ENCODE measurements around the gene CACNA1G.

Gene CACNA1G

DNA sequence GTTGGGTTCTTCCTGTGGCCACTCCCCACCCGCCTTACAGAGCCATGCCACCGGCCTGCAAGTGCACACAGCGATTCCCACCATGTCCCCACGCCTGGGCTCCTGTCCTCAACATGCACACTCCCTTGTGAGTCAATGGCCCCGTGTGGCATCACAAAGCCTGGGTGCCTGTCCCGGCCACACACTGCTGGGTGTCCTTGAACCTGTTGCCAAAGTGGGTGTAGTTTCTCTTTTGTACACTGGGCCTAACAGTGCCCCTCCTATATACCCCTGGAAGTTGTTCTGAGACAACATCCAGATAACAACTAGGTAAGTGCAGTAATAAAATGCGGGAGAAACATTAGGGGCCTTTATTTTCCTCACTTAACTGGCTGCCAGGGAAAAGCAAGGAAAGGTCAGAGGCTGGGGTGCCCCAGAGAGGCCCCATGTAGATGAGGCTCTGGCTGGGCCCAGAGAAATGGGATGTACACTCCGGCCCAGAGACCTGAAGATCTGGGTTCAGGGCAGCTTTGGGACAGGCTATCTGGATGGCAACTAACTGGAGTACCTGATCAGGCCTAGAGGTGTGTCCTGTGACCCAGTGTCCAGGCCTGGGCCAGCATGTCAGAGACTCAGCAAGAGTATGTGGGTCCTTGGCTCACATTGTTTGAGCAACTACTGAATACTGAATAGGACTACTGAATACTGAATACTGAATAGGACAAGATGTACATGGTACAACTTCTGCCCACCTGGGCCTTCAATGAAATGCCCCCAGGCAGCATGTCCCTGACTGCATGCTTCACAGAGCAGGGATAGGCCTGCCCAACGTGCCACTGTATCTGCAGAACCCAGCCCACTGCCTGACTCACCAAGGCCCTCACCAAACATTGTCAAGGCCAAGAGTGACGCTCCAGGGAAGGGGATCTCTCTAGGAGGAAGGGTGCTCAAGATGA, 82.5 kb downstream of the CACNA1G start:
- no peak for TF ChIP-seq Cebpa-rat (IDR thresholded peaks at IDR 0.05)
- H3K27ac ChIP-seq, result no peak overlapping the region
- no peaks in the 10 kb centered on the region for H4K20me1 ChIP-seq
- peaks cover 35% of the 10 kb centered on the region for H3K4me1 ChIP-seq
- no peak overlapping the region for H3K9ac ChIP-seq
- no peaks in the 10 kb centered on the region; the same call in 1 of the 2 replicates for H3K27me3 ChIP-seq
- no peaks in the 10 kb centered on the region for H3K9me3 ChIP-seq
- H3K4me2 ChIP-seq, result no peak overlapping the region
- H3K36me3 ChIP-seq, result no peaks in the 10 kb centered on the region
- no peak overlapping the region for H3K4me3 ChIP-seq

- H3K27ac ChIP-seq, result no peak overlapping the region
- no peaks in the 10 kb centered on the region for H4K20me1 ChIP-seq
- H3K4me1 ChIP-seq, result peaks cover 4% of the 10 kb centered on the region
Observed at GRCh38 chr17:50645748-50646682, 85.5 kb downstream of the CACNA1G start.

DNA sequence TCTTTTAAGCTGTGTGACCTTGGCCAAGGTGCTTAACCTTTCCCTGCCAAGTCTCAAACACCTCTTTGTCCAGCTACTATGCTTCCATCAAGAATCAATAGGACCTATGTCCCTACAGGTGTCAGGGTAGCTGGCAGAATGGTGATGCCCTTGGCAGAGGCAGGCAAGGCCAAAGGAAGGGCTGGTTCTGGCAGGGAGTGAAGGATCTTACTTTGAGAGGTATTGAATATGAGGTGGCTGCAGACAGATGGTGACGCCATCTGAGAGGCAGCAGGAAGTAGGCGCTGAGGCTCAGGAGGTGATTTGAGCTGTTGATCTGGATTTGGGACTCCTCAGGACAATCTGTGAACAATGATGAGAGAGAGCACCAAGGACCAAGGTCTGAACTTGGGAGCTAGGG, 86.7 kb downstream of the CACNA1G start:
- Histone ChIP-seq H3K36me3 (no peaks in the 10 kb centered on the region), H3K9me3 (no peaks in the 10 kb centered on the region), H3K4me1 (no peaks in the 10 kb centered on the region), H3K4me3 (no peak overlapping the region), H3K9ac (no peak overlapping the region), H4K20me1 (no peaks in the 10 kb centered on the region), H3K27me3 (no peaks in the 10 kb centered on the region), H3K4me2 (no peak overlapping the region), H3K27ac (no peak overlapping the region)
- TF ChIP-seq Cebpa-rat (IDR thresholded peaks at IDR 0.05), result no peak

More at GRCh38 chr17:50645748-50646682, 85.5 kb downstream of the CACNA1G start:
- no peak for TF ChIP-seq Cebpa-rat (IDR thresholded peaks at IDR 0.05)
- no peaks in the 10 kb centered on the region for H3K27me3 ChIP-seq
- no peak overlapping the region for H3K4me2 ChIP-seq
- no peak overlapping the region for H3K9ac ChIP-seq
- no peaks in the 10 kb centered on the region for H3K36me3 ChIP-seq
- H3K9me3 ChIP-seq, result no peaks in the 10 kb centered on the region
- H3K4me3 ChIP-seq, result no peak overlapping the region

DNA sequence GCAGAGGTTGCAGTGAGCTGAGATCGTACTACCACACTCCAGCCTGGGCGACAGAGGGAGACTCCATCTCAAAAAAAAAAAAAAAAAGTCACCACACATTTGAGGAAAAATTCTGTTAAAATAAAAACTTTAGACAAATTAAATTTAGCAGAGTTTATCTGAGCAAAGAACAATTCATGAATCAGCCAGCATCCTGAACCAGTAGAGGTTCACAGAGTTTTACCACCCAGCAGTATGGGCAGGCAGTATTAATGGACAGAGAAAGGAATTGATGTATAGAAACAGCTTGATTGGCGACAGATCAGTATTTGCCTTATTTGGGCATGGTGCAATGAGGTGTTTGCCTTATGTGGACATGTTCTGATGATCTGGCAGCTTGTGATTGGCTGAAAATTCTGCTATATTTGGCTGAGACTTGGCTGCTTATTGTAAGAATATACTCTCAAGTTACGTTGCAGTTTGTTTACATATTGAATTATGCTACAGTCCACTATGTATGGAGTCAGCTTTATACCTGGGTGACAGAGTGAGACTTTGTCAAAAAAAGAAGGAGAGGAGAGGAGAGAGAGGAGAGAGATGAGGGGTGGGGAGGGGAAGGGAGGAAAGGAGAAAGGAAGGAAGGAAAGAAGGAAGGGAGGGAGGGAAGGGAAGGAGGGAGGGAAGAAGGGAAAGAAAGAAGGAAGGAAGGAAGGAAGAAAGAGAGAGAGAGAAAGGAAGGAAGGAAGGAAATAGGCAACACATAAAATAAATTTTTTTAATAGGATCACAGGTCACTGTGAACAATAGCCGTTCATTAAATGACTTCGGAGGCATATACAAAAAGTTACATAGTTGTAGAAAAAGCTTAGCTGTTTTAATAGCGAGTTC, 88.8 kb downstream of the CACNA1G start:
- H3K36me3 ChIP-seq, result no peaks in the 10 kb centered on the region
- no peak overlapping the region for H3K4me2 ChIP-seq
- no peaks in the 10 kb centered on the region for H3K4me1 ChIP-seq
- no peaks in the 10 kb centered on the region for H3K27me3 ChIP-seq
- no peaks in the 10 kb centered on the region for H4K20me1 ChIP-seq
- no peak overlapping the region for H3K4me3 ChIP-seq
- H3K9ac ChIP-seq, result no peak overlapping the region
- no peak for TF ChIP-seq Cebpa-rat (IDR thresholded peaks at IDR 0.05)
- H3K27ac ChIP-seq, result no peak overlapping the region
- peaks cover 10% of the 10 kb centered on the region for H3K9me3 ChIP-seq

GRCh38 chr17:50651661-50652060, 91.1 kb downstream of the CACNA1G start:
- peaks cover 10% of the 10 kb centered on the region for H3K9me3 ChIP-seq
- no peaks in the 10 kb centered on the region for H3K4me1 ChIP-seq
- no peak for TF ChIP-seq Cebpa-rat (IDR thresholded peaks at IDR 0.05)
- no peaks in the 10 kb centered on the region for H3K27me3 ChIP-seq
- no peak overlapping the region for H3K27ac ChIP-seq
- H3K36me3 ChIP-seq, result no peaks in the 10 kb centered on the region
- no peak overlapping the region for H3K4me2 ChIP-seq
- no peaks in the 10 kb centered on the region for H4K20me1 ChIP-seq
- H3K9ac ChIP-seq, result no peak overlapping the region
- no peak overlapping the region for H3K4me3 ChIP-seq

- Histone ChIP-seq H3K9ac (no peak overlapping the region), H3K4me3 (no peak overlapping the region), H4K20me1 (no peaks in the 10 kb centered on the region), H3K4me2 (no peak overlapping the region), H3K27me3 (no peaks in the 10 kb centered on the region), H3K36me3 (no peaks in the 10 kb centered on the region), H3K27ac (no peak overlapping the region), H3K9me3 (peaks cover 10% of the 10 kb centered on the region), H3K4me1 (no peaks in the 10 kb centered on the region)
- no peak for TF ChIP-seq Cebpa-rat (IDR thresholded peaks at IDR 0.05)
Observed at GRCh38 chr17:50653738-50654137, 93.2 kb downstream of the CACNA1G start.

GRCh38 chr17:50656509-50656908, 96.0 kb downstream of the CACNA1G start:
- no peak for TF ChIP-seq Cebpa-rat (IDR thresholded peaks at IDR 0.05)
- no peak overlapping the region for H3K9ac ChIP-seq

DNA sequence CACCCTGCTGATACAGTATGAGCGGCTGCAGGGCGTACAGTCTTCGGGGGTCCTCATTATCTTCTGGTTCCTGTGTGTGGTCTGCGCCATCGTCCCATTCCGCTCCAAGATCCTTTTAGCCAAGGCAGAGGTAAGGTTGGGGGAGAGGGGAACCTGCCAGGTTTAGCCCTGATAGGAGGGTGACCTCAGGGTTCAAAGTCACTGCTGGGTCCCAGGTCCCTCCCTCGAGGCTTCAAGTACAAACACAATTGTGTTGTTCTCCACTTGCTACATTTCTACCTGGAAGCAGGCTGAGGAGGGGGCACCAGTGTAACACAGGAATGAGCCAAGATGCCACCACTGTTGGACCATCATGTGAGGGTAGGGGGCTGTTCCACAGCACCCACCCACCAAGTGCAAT, 96.5 kb downstream of the CACNA1G start:
- H3K27ac ChIP-seq, result no peak overlapping the region

More at GRCh38 chr17:50656509-50656908, 96.0 kb downstream of the CACNA1G start:
- H3K4me2 ChIP-seq, result no peak overlapping the region
- no peaks in the 10 kb centered on the region for H4K20me1 ChIP-seq
- H3K9me3 ChIP-seq, result peaks cover 10% of the 10 kb centered on the region
- H3K4me3 ChIP-seq, result no peak overlapping the region
- no peak overlapping the region for H3K27ac ChIP-seq
- no peaks in the 10 kb centered on the region for H3K36me3 ChIP-seq
- H3K4me1 ChIP-seq, result peaks cover 2% of the 10 kb centered on the region; the same call in 1 of the 2 replicates
- no peaks in the 10 kb centered on the region for H3K27me3 ChIP-seq

GRCh38 chr17:50657627-50658026, 97.1 kb downstream of the CACNA1G start:
- H3K36me3 ChIP-seq, result no peaks in the 10 kb centered on the region
- no peaks in the 10 kb centered on the region for H3K27me3 ChIP-seq
- no peak overlapping the region for H3K4me3 ChIP-seq
- peaks cover 7% of the 10 kb centered on the region; the same call in 1 of the 2 replicates for H3K4me1 ChIP-seq
- no peak overlapping the region for H3K9ac ChIP-seq
- no peak for TF ChIP-seq Cebpa-rat (IDR thresholded peaks at IDR 0.05)
- H3K27ac ChIP-seq, result no peak overlapping the region
- no peak overlapping the region for H3K4me2 ChIP-seq
- H4K20me1 ChIP-seq, result no peaks in the 10 kb centered on the region
- H3K9me3 ChIP-seq, result peaks cover 6% of the 10 kb centered on the region

More for the DNA sequence above, 96.5 kb downstream of the CACNA1G start:
- Histone ChIP-seq H4K20me1 (no peaks in the 10 kb centered on the region), H3K4me2 (no peak overlapping the region), H3K36me3 (no peaks in the 10 kb centered on the region), H3K4me1 (peaks cover 7% of the 10 kb centered on the region; the same call in 1 of the 2 replicates), H3K9me3 (peaks cover 10% of the 10 kb centered on the region), H3K27me3 (no peaks in the 10 kb centered on the region), H3K9ac (no peak overlapping the region), H3K4me3 (no peak overlapping the region)
- TF ChIP-seq Cebpa-rat (IDR thresholded peaks at IDR 0.05), result no peak

All from BLaER1 (cell line).